HepG2 (cell line): ENCODE measurements around the gene ANK3.

ENCODE experiments used
- CHD2 ChIP-seq: IDR thresholded peaks from 2 replicates; pipeline ENCODE4 v1.6.1; 2011; ENCODE audit warnings: low read depth, low read length, improper control_type of control experiment
- EP300 ChIP-seq, 3 experiments: sonication (generic) in 1 of 3; formaldehyde crosslinking in 1 of 3; IDR thresholded peaks; 2 replicates each; pipeline versions ENCODE4 v1.5.1 to v1.6.1; 2011 to 2020; ENCODE audit warnings: low read depth in 2 of 3, low read length in 2 of 3, borderline replicate concordance in 1 of 3, improper control_type of control experiment in 1 of 3, mild to moderate bottlenecking in 1 of 3, missing genetic modification reagents in 1 of 3, moderate library complexity in 1 of 3
- EZH2 ChIP-seq: conservative IDR thresholded peaks from 2 replicates; pipeline ENCODE4 v1.6.1; 2012; ENCODE audit warnings: mild to moderate bottlenecking, low read depth, low read length, moderate library complexity
- MAFK ChIP-seq, 2 experiments: IDR thresholded peaks in 1 of 2; conservative IDR thresholded peaks in 1 of 2; 2 replicates each; pipeline ENCODE4 v1.6.1; 2011; ENCODE audit warnings: improper control_type of control experiment in 2 of 2, low read length in 2 of 2
- POLR2A ChIP-seq, 2 experiments: IDR thresholded peaks; 2 replicates each; pipeline ENCODE4 v1.6.1; 2011; ENCODE audit warnings: low read depth in 2 of 2, low read length in 2 of 2, mild to moderate bottlenecking in 1 of 2, moderate library complexity in 1 of 2; ENCODE audit not compliant: insufficient read depth in 1 of 2
- SP1 ChIP-seq, 2 experiments: fragments of 450-650 bp in 1 of 2; sonication (generic) in 1 of 2; formaldehyde crosslinking in 1 of 2; IDR thresholded peaks; 2 replicates each; pipeline versions ENCODE4 v1.4.0 to v1.6.1; 2016 to 2020; ENCODE audit warnings: missing genetic modification reagents in 1 of 2
- ZNF138 ChIP-seq: sonication (generic); formaldehyde crosslinking; IDR thresholded peaks from 2 replicates; pipeline ENCODE4 v1.5.0; 2020; ENCODE audit warnings: mild to moderate bottlenecking, low read depth, missing genetic modification reagents
- TF ChIP-seq, protein P1 (sequence below), 2 experiments: IDR thresholded peaks; 2 replicates each; pipeline ENCODE4 v1.6.1; 2011 to 2012; ENCODE audit warnings: low read length in 2 of 2, borderline replicate concordance in 1 of 2, low read depth in 1 of 2, mild to moderate bottlenecking in 1 of 2, moderate library complexity in 1 of 2
- TF ChIP-seq, protein P2 (sequence below), 2 experiments: sonication (generic) in 1 of 2; formaldehyde crosslinking in 1 of 2; IDR thresholded peaks; 2 replicates each; pipeline versions ENCODE4 v1.4.0 to v1.6.1; 2016 to 2020; ENCODE audit warnings: borderline replicate concordance in 1 of 2, low read depth in 1 of 2, mild to moderate bottlenecking in 1 of 2, missing genetic modification reagents in 1 of 2
- TF ChIP-seq, protein P3 (sequence below): sonication (generic); formaldehyde crosslinking; conservative IDR thresholded peaks from 2 replicates; pipeline ENCODE4 v1.8.0; 2022; ENCODE audit warnings: low read depth, missing genetic modification reagents
- TF ChIP-seq, protein P4 (sequence below): sonication (generic); formaldehyde crosslinking; IDR thresholded peaks from 2 replicates; pipeline ENCODE4 v1.5.0; 2020; ENCODE audit warnings: mild to moderate bottlenecking, missing genetic modification reagents, moderate library complexity
- TF ChIP-seq, protein P5 (sequence below): sonication (generic); formaldehyde crosslinking; IDR thresholded peaks from 2 replicates; pipeline ENCODE4 v1.4.0; 2020; ENCODE audit warnings: missing genetic modification reagents

DNA sequence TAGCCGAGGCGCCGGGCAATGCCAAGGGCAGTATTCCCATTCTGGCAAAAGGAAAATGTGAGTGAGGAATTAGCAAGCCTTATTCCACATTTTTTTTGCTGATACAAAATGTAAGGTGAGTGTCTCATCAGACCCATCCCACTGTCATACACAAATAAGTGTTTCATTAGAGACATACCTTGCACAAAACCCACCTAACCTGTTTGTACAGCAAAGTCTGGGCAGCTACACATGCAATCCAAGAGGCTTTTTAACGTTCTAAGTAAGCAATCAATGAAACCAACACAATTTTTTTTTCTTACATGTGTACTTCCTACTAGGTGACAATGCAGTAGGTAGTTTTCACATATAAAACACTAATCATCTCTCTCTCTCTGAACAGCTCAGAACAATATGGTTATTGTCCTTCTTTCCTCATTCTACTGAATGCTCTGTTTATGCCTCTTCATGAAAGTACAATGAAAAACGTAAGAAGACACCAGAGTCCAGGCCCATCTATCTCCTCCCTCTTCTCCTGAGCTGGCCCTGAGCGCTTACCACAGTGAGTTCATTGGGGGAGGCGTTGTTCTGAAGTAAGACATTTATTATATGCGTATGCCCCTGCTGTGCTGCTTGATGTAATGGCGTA, 217.2 kb downstream of the ANK3 start:
- TF ChIP-seq EP300 (IDR thresholded peaks at IDR 0.05; ENCODE audit: low read depth in 2 of 2, low read length in 2 of 2) (no peak), EP300 (CRISPR knock-in tag; IDR thresholded peaks at IDR 0.05; ENCODE audit: borderline replicate concordance) (no peak), ZNF138 (CRISPR knock-in tag) (no peak), POLR2A (IDR thresholded peaks at IDR 0.05; ENCODE audit: insufficient read depth in 1 of 2, low read depth in 2 of 2, low read length in 2 of 2) (no peak), EZH2 (no peak), MAFK (conservative IDR thresholded peaks at IDR 0.05 in 1 of 2, IDR thresholded peaks at IDR 0.05 in 1 of 2; ENCODE audit: low read length in 2 of 2) (no peak), CHD2 (no peak), SP1 (IDR thresholded peaks at IDR 0.05) (no peak), SP1 (CRISPR knock-in tag; IDR thresholded peaks at IDR 0.05) (no peak)
- TF ChIP-seq, protein P1, sequence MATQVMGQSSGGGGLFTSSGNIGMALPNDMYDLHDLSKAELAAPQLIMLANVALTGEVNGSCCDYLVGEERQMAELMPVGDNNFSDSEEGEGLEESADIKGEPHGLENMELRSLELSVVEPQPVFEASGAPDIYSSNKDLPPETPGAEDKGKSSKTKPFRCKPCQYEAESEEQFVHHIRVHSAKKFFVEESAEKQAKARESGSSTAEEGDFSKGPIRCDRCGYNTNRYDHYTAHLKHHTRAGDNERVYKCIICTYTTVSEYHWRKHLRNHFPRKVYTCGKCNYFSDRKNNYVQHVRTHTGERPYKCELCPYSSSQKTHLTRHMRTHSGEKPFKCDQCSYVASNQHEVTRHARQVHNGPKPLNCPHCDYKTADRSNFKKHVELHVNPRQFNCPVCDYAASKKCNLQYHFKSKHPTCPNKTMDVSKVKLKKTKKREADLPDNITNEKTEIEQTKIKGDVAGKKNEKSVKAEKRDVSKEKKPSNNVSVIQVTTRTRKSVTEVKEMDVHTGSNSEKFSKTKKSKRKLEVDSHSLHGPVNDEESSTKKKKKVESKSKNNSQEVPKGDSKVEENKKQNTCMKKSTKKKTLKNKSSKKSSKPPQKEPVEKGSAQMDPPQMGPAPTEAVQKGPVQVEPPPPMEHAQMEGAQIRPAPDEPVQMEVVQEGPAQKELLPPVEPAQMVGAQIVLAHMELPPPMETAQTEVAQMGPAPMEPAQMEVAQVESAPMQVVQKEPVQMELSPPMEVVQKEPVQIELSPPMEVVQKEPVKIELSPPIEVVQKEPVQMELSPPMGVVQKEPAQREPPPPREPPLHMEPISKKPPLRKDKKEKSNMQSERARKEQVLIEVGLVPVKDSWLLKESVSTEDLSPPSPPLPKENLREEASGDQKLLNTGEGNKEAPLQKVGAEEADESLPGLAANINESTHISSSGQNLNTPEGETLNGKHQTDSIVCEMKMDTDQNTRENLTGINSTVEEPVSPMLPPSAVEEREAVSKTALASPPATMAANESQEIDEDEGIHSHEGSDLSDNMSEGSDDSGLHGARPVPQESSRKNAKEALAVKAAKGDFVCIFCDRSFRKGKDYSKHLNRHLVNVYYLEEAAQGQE (IDR thresholded peaks at IDR 0.05; ENCODE audit: borderline replicate concordance in 1 of 2, low read depth in 1 of 2, low read length in 2 of 2), result no peak
- TF ChIP-seq, protein P2, sequence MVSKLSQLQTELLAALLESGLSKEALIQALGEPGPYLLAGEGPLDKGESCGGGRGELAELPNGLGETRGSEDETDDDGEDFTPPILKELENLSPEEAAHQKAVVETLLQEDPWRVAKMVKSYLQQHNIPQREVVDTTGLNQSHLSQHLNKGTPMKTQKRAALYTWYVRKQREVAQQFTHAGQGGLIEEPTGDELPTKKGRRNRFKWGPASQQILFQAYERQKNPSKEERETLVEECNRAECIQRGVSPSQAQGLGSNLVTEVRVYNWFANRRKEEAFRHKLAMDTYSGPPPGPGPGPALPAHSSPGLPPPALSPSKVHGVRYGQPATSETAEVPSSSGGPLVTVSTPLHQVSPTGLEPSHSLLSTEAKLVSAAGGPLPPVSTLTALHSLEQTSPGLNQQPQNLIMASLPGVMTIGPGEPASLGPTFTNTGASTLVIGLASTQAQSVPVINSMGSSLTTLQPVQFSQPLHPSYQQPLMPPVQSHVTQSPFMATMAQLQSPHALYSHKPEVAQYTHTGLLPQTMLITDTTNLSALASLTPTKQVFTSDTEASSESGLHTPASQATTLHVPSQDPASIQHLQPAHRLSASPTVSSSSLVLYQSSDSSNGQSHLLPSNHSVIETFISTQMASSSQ (IDR thresholded peaks at IDR 0.05; ENCODE audit: low read depth), result no peak
- TF ChIP-seq, protein P2 (CRISPR knock-in tag; IDR thresholded peaks at IDR 0.05; ENCODE audit: borderline replicate concordance), result no peak
- TF ChIP-seq, protein P3, sequence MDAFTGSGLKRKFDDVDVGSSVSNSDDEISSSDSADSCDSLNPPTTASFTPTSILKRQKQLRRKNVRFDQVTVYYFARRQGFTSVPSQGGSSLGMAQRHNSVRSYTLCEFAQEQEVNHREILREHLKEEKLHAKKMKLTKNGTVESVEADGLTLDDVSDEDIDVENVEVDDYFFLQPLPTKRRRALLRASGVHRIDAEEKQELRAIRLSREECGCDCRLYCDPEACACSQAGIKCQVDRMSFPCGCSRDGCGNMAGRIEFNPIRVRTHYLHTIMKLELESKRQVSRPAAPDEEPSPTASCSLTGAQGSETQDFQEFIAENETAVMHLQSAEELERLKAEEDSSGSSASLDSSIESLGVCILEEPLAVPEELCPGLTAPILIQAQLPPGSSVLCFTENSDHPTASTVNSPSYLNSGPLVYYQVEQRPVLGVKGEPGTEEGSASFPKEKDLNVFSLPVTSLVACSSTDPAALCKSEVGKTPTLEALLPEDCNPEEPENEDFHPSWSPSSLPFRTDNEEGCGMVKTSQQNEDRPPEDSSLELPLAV (CRISPR knock-in tag), result no peak
- TF ChIP-seq, protein P4, sequence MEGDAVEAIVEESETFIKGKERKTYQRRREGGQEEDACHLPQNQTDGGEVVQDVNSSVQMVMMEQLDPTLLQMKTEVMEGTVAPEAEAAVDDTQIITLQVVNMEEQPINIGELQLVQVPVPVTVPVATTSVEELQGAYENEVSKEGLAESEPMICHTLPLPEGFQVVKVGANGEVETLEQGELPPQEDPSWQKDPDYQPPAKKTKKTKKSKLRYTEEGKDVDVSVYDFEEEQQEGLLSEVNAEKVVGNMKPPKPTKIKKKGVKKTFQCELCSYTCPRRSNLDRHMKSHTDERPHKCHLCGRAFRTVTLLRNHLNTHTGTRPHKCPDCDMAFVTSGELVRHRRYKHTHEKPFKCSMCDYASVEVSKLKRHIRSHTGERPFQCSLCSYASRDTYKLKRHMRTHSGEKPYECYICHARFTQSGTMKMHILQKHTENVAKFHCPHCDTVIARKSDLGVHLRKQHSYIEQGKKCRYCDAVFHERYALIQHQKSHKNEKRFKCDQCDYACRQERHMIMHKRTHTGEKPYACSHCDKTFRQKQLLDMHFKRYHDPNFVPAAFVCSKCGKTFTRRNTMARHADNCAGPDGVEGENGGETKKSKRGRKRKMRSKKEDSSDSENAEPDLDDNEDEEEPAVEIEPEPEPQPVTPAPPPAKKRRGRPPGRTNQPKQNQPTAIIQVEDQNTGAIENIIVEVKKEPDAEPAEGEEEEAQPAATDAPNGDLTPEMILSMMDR, result no peak
- TF ChIP-seq, protein P5, sequence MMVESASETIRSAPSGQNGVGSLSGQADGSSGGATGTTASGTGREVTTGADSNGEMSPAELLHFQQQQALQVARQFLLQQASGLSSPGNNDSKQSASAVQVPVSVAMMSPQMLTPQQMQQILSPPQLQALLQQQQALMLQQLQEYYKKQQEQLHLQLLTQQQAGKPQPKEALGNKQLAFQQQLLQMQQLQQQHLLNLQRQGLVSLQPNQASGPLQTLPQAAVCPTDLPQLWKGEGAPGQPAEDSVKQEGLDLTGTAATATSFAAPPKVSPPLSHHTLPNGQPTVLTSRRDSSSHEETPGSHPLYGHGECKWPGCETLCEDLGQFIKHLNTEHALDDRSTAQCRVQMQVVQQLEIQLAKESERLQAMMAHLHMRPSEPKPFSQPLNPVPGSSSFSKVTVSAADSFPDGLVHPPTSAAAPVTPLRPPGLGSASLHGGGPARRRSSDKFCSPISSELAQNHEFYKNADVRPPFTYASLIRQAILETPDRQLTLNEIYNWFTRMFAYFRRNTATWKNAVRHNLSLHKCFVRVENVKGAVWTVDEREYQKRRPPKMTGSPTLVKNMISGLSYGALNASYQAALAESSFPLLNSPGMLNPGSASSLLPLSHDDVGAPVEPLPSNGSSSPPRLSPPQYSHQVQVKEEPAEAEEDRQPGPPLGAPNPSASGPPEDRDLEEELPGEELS (CRISPR knock-in tag), result no peak
